Esophagus muscularis mucosa (tissue), 3 donors: ENCODE results near the gene CCDC14.

Experiments
- CTCF ChIP-seq, 3 experiments: fragments of 200-600 bp in 2 of 3; fragments of 450-650 bp in 1 of 3; sonication (generic) in 2 of 3; IDR thresholded peaks; one replicate each; pipeline ENCODE4 v1.5.1; 2017 to 2019; ENCODE audit warnings: antibody characterized with exemption in 3 of 3, mild to moderate bottlenecking in 2 of 3, moderate library complexity in 1 of 3
- EP300 ChIP-seq: sonication (generic); formaldehyde crosslinking; IDR thresholded peaks from one replicate; pipeline ENCODE4 v1.6.1; 2017; ENCODE audit warnings: antibody characterized with exemption

DNA sequence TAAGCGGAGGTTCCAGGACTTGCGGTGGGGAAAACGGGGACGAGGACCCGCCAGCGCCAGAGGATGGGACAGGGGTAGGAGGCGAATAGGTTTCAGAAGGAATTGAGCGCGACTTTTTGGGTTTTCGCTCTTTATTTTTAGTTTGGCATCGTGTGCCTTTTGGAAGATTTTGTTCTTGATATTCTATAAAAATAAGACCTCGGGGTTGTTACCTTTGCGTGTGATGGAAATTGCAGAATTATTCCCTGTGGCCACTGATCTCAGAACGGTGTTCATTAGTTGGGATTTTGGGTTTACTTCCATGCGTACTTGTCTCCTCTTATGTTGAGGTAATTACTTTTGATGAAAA is 453 bp upstream of the CCDC14 start:
- no peak for TF ChIP-seq CTCF (IDR thresholded peaks at IDR 0.05)
- no peak for TF ChIP-seq EP300
